Activated CD4-positive, alpha-beta T cell treated with anti-CD3 and anti-CD28 coated beads for 4 hours (primary cell): ENCODE results near the gene ADH4.

Experiments used
- DNase-seq, 2 donors: peaks; one replicate each; pipeline ENCODE4 v3.0.0-alpha.2; 2020

ADH4 gene

DNA sequence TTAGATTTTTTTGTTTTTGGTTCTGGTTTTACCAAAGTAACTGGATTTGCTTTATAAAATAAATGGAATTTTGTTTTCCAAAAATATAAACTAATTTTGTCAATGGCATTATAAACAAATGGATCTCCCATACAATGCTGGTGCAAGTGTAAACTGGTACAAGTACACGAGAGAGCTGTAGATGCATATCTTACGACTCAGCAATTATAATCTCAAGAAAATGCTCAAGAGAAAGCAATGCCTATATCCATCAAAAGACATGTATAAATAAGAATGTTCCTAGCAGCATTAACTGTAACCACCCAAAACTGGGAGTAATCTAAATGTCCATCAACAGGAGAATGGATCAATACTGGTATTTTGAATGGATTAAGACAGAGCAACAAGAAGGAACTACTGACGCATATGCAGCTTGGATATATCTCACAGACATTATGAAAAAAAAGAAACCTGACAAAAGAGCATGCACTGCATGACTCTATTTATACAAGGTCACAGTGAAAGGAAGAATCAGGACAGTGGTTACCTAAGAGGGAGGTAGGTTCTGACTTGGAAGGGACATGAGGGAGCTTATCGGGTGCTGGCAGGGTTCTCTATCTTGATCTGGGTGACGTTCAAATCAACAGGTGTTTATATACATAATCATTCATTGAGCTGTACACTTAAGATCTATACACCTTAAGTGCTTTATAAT is 65.0 kb downstream of the ADH4 start:
- no peak for DNase-seq

DNA sequence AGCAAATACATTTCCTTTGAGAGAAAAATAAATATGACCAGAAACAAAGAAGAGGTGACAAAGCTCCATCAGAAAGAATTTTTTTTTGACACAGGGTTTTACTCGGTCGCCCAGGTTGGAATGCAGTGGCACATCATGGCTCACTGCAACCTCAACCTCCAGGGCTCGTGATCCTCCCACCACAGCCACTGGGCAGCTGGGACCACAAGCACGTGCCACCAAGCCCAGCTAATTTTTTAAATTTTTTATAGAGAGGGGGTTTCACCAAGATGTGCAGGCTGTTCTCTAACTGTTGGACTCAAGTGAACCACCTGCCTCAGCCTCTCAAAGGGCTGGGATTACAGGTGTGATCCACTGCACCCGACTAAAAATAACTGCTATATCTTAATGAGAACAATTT is 65.8 kb downstream of the ADH4 start:
- no peak for DNase-seq

DNA sequence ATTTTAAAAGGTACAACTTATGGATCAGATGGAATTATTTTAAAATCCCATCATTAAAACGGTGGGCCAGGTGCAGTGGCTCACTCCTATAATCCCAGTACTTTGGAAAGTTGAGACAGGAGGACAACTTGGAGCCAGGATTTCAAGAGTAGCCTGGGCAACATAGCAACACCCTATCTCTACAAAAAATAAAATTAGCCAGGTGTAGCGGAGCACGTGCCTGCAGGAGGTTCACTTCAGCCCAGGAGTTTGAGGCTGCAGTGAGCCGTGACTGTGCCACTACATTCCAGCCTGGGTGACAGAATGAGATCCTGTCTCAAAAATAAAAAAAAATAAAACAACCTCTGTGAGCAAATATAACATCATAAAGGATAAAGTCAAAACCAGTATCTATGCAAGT is 66.9 kb downstream of the ADH4 start:
- DNase-seq, result no peak

DNA sequence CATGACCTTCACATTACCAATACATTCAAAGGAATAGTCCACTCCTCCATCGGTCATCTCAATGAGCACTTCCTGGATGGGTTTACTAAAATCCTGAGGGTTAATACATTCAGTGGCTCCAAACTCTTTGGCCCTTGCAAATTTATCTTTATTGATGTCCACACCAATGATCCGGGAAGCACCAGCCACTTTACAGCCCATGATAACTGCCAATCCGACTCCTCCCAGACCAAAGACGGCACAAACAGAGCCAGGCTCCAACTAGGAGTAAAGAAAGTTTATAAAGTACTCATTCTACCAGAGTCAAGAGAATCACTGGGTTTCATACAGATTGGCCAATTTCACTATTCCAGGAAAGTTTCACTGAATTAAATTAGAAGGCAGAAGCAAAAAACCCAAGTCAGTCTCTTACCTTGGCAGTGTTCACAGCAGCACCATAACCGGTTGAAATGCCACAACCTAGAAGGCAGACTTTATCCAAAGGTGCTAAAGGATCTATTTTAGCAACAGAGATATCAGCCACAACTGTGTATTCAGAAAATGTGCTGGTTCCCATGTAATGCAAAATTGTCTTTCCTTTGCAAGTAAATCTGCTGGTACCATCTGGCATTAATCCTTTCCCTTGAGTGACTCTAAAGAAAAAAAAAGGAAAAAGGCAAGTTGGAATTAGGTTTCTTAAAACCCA is 67.7 kb downstream of the ADH4 start:
- DNase-seq, result no peak

DNA sequence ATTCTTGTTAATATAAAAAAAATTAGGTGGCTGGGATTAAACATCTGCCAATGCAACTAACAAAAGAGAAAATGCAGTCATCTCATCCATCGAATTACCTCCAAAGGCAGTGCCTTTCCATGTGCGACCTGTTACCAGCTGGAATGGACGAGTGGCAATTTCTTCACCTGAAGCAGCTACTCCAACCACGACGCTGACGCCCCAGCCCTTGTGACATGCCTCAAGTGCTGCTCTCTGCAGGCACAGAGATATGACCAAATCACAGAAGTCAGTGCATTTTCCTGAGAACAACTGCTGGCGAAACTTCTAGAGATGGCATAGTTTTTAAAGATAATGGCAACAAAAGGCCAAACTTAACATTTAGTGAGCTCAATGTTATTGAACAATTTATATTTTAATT is 69.3 kb downstream of the ADH4 start:
- no peak for DNase-seq
